T-helper 1 cell (primary cell): ENCODE results near the gene NF1.
"Not testable (repeated sequence)": the region's sequence is repeated elsewhere in the genome, so short reads cannot be mapped to it uniquely, and the experiment has no call there.

Experiments used
- DNase-seq, 5 donors: peaks; one replicate each; pipeline ENCODE4 v3.0.0-alpha.2; 2012 to 2020

NF1 gene

GRCh38 chr17:31130286-31131224 is 35.8 kb downstream of the NF1 start:
- no peak for DNase-seq

GRCh38 chr17:31131299-31131698 is 36.5 kb downstream of the NF1 start:
- DNase-seq, result no peak

- DNase-seq, result no peak
These were observed 38.2 kb downstream of the NF1 start for GRCh38 chr17:31132977-31133376.

- no peak for DNase-seq
These were observed 39.8 kb downstream of the NF1 start for GRCh38 chr17:31134576-31134975.

- no peak for DNase-seq
These were observed 41.5 kb downstream of the NF1 start for GRCh38 chr17:31136319-31136718.

GRCh38 chr17:31140111-31140510 is 45.3 kb downstream of the NF1 start:
- no peak for DNase-seq

GRCh38 chr17:31144428-31144827 is 49.7 kb downstream of the NF1 start:
- no peak for DNase-seq

GRCh38 chr17:31144836-31145235 is 50.1 kb downstream of the NF1 start:
- DNase-seq, result no peak

GRCh38 chr17:31147507-31148202 is 52.9 kb downstream of the NF1 start:
- DNase-seq, result no peak

- DNase-seq, result no peak
These were observed 53.4 kb downstream of the NF1 start for GRCh38 chr17:31148205-31148604.

- DNase-seq, result no peak
These were observed 57.5 kb downstream of the NF1 start for GRCh38 chr17:31152271-31152670.

GRCh38 chr17:31155208-31155810 is 60.5 kb downstream of the NF1 start:
- DNase-seq, result no peak

GRCh38 chr17:31156326-31156725 is 61.5 kb downstream of the NF1 start:
- DNase-seq, result no peak

GRCh38 chr17:31156864-31157263 is 62.1 kb downstream of the NF1 start:
- DNase-seq, result not testable (repeated sequence)

- DNase-seq, result peak in 1 of 5 donors; percentile 10
These were observed 64.1 kb downstream of the NF1 start for GRCh38 chr17:31158746-31159377.

GRCh38 chr17:31163091-31163781 is 68.5 kb downstream of the NF1 start:
- DNase-seq, result no peak

GRCh38 chr17:31167111-31167510 is 72.3 kb downstream of the NF1 start:
- DNase-seq, result no peak

GRCh38 chr17:31171701-31172100 is 76.9 kb downstream of the NF1 start:
- DNase-seq, result no peak

- no peak for DNase-seq
These were observed 77.6 kb downstream of the NF1 start for GRCh38 chr17:31172388-31172787.

- no peak for DNase-seq
These were observed 79.4 kb downstream of the NF1 start for GRCh38 chr17:31174215-31174614.

GRCh38 chr17:31175237-31175636 is 80.5 kb downstream of the NF1 start:
- DNase-seq, result no peak

GRCh38 chr17:31176143-31176542 is 81.4 kb downstream of the NF1 start:
- not testable (repeated sequence) for DNase-seq
